Kidney (tissue), 14 donors: ENCODE measurements around the gene DSCAML1. TPM values are rescaled to one million over a fixed set of nuclear protein-coding genes. Genes with fewer than 3 reads are reported as not detected.

Experiments
- DNase-seq, 5 donors: peaks; one replicate each; pipeline ENCODE4 v3.0.0-alpha.2; 2013 to 2020
- FAIRE-seq: peaks from 2 replicates; lab custom pipeline; 2012; peaks lifted over from hg19 to GRCh38; lab: Jason Lieb, UNC
- H3K27ac ChIP-seq, 2 donors: one replicate each; pipeline ENCODE4 v1.7.0; 2013; ENCODE audit warnings: low read depth in 2 of 2, low read length in 2 of 2, inconsistent platforms in 1 of 2
- H3K27me3 ChIP-seq: one replicate; pipeline ENCODE4 v1.7.1; 2013; ENCODE audit warnings: low read length, inconsistent platforms; ENCODE audit not compliant: control insufficient read depth, insufficient read depth
- H3K36me3 ChIP-seq, 3 donors: one replicate each; pipeline versions ENCODE4 v1.7.0 to v1.7.1; 2013; ENCODE audit warnings: low read length in 3 of 3, control low read depth in 1 of 3, inconsistent platforms in 1 of 3; ENCODE audit not compliant: insufficient read depth in 3 of 3, control insufficient read depth in 2 of 3
- H3K4me1 ChIP-seq, 3 donors: one replicate each; pipeline versions ENCODE4 v1.7.0 to v1.7.1; 2013; ENCODE audit warnings: low read length in 3 of 3, inconsistent platforms in 1 of 3, low read depth in 1 of 3; ENCODE audit not compliant: control insufficient read depth in 2 of 3, insufficient read depth in 2 of 3
- H3K4me3 ChIP-seq, 3 donors: one replicate each; pipeline versions ENCODE4 v1.7.0 to v1.8.1; 2013; ENCODE audit warnings: low read length in 3 of 3, control low read depth in 1 of 3, inconsistent platforms in 1 of 3
- H3K9ac ChIP-seq, 3 donors: one replicate each; pipeline versions ENCODE4 v1.7.0 to v1.7.1; 2013; ENCODE audit warnings: low read length in 3 of 3, control low read depth in 1 of 3, inconsistent platforms in 1 of 3
- H3K9me3 ChIP-seq, 3 donors: one replicate each; pipeline versions ENCODE4 v1.7.0 to v1.7.1; 2013; ENCODE audit warnings: low read length in 3 of 3, control low read depth in 1 of 3, inconsistent platforms in 1 of 3; ENCODE audit not compliant: control insufficient read depth in 2 of 3, insufficient read depth in 1 of 3
- intact Hi-C: fragments of 100-400 bp; cut with DNase I; formaldehyde crosslinking; loops from one replicate; pipeline ENCODE4 v1.11.1; 2022
- polyA plus RNA-seq: library from polyadenylated mRNA; stranded (reverse); fragments of 350-450 nt; fragmentation: Illumina TruSeq; extraction: RNeasy Lipid Tissue Mini Kit (QIAGEN cat#74804); gene quantifications from one replicate; pipeline ENCODE4 v1.2.3, GENCODE V29; 2014; ENCODE audit warnings: low read depth, low replicate concordance; ENCODE audit not compliant: insufficient read depth
- total RNA-seq: library from RNA; stranded (reverse); fragmentation: NEBNext Ultra II Directional; extraction: Animal tissue kit (Norgen Biotek cat#: 25700); gene quantifications from one replicate; pipeline ENCODE4 v1.2.1, GENCODE V29; 2021
- TF ChIP-seq, protein P1 (sequence below): IDR thresholded peaks from 3 replicates; pipeline ENCODE4 v1.5.1; 2012; ENCODE audit warnings: mild to moderate bottlenecking, moderate library complexity, borderline replicate concordance; ENCODE audit not compliant: insufficient read depth; ENCODE audit errors: extremely low read depth
- donor health status: control.
- donor health status: control.
- donor health status: control.
- donor health status: control.
- donor health status: control.
- donor health status: DM: yes; HTN: yes; CAD: no.
- donor health status: Normal renal cell carcinoma (clear cell type).

Gene DSCAML1
- total and polyA plus RNA-seq, 2 donors from 2014 or later, result 0.95 to 17.3 TPM

DNA sequence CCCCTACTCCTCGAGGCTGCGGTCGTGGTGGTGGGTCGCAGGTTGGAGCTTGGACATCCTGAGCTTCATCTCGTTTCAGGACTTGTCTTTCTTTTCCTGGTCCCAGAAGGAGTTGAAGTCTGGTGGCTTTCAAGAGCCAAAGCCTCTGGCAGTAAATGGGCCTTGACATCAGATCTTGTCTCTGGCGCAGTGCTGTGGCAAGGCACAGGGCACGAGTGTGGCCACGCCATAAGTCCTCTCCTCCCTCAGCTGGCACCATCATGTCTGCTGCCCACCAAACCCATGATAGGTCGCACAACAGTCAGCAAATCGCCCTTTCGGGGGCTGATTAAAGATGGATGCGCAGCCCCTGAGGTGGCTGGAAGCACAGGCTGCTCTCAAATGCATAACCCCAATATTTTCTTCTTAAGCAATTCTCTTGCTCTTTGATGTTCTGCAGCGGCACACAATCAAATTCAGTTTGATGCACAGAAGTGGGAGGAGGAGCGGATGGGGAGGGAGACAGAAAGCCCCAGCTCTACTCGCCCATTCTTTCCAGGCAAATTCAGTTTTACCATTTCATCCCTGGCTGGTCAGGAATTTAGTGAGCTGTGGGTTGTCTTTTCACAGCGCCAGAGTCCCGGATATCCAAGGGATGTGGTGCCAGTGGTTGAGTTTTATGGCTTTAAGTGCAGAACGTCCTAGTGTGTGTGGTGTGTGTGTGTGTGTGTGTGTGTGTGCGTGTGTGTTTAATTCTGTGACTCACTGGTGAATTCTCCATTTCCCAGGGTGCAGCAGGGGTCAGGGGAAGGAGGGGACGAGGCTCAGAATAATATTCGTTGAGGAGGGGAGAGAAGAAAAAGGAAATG lies 162.0 kb downstream of the DSCAML1 start:
- Histone ChIP-seq H3K4me3 (no peak overlapping the region), H3K36me3 (no peaks in the 10 kb centered on the region), H3K27ac (no peak overlapping the region), H3K9ac (no peak overlapping the region), H3K4me1 (no peaks in the 10 kb centered on the region), H3K9me3 (no peaks in the 10 kb centered on the region), H3K27me3 (no peaks in the 10 kb centered on the region)
- DNase-seq, result peak in 4 of 5 donors; percentile 60 to 82 (median 68)
- TF ChIP-seq, protein P1, sequence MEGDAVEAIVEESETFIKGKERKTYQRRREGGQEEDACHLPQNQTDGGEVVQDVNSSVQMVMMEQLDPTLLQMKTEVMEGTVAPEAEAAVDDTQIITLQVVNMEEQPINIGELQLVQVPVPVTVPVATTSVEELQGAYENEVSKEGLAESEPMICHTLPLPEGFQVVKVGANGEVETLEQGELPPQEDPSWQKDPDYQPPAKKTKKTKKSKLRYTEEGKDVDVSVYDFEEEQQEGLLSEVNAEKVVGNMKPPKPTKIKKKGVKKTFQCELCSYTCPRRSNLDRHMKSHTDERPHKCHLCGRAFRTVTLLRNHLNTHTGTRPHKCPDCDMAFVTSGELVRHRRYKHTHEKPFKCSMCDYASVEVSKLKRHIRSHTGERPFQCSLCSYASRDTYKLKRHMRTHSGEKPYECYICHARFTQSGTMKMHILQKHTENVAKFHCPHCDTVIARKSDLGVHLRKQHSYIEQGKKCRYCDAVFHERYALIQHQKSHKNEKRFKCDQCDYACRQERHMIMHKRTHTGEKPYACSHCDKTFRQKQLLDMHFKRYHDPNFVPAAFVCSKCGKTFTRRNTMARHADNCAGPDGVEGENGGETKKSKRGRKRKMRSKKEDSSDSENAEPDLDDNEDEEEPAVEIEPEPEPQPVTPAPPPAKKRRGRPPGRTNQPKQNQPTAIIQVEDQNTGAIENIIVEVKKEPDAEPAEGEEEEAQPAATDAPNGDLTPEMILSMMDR, result no peak
- intact Hi-C loops, result no loop called here
- no peak for FAIRE-seq

DNA sequence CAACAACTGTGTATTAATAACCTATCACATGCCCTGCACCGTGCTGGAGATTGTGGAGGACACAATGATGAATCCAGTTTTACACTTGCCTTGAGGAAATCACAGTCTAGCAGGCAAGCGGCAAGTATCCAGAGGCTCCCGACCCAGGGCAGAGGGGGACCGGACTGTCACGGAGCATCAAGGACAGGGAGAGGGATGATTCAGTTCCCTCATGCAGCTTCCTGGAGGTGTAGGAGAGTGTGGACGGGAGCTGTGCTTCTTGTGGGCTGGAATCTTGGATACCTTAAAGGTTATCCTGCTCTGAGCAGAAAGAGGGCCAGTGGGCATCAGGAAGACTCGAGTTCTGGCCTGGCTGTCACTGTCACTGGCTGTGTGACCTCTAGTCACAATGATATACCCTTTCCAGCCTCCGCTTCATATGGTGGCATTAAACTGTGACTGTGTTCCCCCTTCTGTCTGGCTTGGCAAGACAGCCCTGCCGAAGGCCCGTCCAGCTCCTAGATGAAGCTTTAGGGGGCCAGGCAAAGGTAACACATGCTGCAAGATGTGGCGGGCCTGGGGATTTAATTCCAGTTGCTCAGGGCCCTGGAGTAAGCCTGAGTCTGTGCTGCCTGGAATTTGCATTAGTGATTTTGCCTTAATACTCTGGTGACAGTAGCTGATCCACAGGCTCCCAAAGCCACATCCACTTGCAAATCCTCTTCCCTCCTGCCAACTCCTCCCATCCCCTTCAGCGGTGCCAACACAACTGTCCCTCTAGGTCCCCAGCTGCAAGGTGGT lies 162.8 kb downstream of the DSCAML1 start:
- DNase-seq (no peak), FAIRE-seq (no peak)
- TF ChIP-seq, protein P1, result no peak
- no peaks in the 10 kb centered on the region for H3K27me3 ChIP-seq
- H3K27ac ChIP-seq, result no peak overlapping the region
- H3K9me3 ChIP-seq, result no peaks in the 10 kb centered on the region
- H3K4me1 ChIP-seq, result no peaks in the 10 kb centered on the region
- H3K4me3 ChIP-seq, result no peak overlapping the region
- intact Hi-C loops, result no loop called here
- H3K36me3 ChIP-seq, result no peaks in the 10 kb centered on the region
- H3K9ac ChIP-seq, result no peak overlapping the region

DNA sequence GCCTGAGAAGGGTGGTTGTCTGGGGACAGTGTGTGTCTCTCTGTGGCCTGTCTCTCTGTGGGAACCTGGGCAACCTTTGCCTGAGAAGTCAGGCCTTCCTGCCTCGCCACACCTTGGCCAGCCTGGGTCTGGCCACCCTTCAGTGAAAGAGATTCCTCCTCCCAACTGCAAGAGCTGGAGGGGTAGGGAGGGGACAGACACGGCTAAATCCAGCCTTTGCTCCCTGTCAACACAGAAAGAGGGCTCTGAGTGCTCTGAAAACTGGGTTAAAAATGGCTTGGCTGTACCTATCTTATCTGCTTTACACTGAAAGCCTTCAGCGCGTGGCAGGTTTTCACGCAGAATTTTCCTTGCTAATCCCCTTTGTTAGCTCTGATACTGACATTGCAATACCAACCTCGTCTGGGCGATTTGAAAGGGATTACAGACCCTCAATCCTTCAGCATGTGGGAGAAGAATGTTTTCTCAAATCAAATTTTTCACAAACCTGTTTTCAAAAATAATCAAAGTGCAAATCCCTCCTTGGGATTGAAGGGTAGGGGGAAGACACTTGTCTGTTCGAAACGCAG lies 163.7 kb downstream of the DSCAML1 start:
- Histone ChIP-seq H3K27ac (no peak overlapping the region), H3K9ac (no peak overlapping the region), H3K9me3 (no peaks in the 10 kb centered on the region), H3K4me1 (no peaks in the 10 kb centered on the region), H3K4me3 (no peak overlapping the region), H3K36me3 (no peaks in the 10 kb centered on the region), H3K27me3 (no peaks in the 10 kb centered on the region)
- no peak for FAIRE-seq
- intact Hi-C loops, result no loop called here
- TF ChIP-seq, protein P1, result no peak
- DNase-seq, result no peak
